GM23338 (cell line): ENCODE results near the gene IGF2R. TPM values are rescaled to one million over a fixed set of nuclear protein-coding genes. Genes with fewer than 3 reads are reported as not detected.

ENCODE experiments used
- ATAC-seq: fragments of 200-7000 bp; cut with Tn5 transposase; 3 replicates; pipeline ENCODE4 v1.9.1; 2020
- DNase-seq: peaks from one replicate; pipeline ENCODE4 v3.0.0-alpha.2; 2015; ENCODE audit warnings: low spot score
- H2AFZ ChIP-seq: fragments of 200-600 bp; sonication (generic); 2 replicates; pipeline ENCODE4 v1.8.0; 2016; ENCODE audit warnings: antibody characterized with exemption, mild to moderate bottlenecking, moderate library complexity
- H3F3A ChIP-seq: fragments of 200-600 bp; sonication (generic); replicated peaks from 2 replicates; pipeline ENCODE4 v1.8.0; 2017; ENCODE audit warnings: antibody characterized with exemption, mixed run types, low read depth
- H3K27ac ChIP-seq: fragments of 200-600 bp; sonication (generic); 2 replicates; pipeline ENCODE4 v1.6.1; 2016; ENCODE audit warnings: low read depth
- H3K27me3 ChIP-seq: fragments of 200-600 bp; sonication (generic); 2 replicates; pipeline ENCODE4 v1.8.0; 2016; ENCODE audit warnings: mild to moderate bottlenecking, mixed run types, moderate library complexity; ENCODE audit not compliant: insufficient read depth
- H3K36me3 ChIP-seq: fragments of 200-600 bp; sonication (generic); 2 replicates; pipeline ENCODE4 v1.8.0; 2016; ENCODE audit warnings: mild to moderate bottlenecking; ENCODE audit not compliant: insufficient read depth
- H3K4me1 ChIP-seq: fragments of 200-600 bp; sonication (generic); 2 replicates; pipeline ENCODE4 v1.8.0; 2016; ENCODE audit warnings: mild to moderate bottlenecking, moderate library complexity; ENCODE audit not compliant: insufficient read depth
- H3K4me2 ChIP-seq: fragments of 200-600 bp; sonication (generic); 2 replicates; pipeline ENCODE4 v1.7.1; 2017; ENCODE audit warnings: mixed run types
- H3K4me3 ChIP-seq: fragments of 200-600 bp; sonication (generic); 2 replicates; pipeline ENCODE4 v1.6.1; 2016; ENCODE audit warnings: mixed run types
- H3K79me2 ChIP-seq: fragments of 200-600 bp; sonication (generic); replicated peaks from 2 replicates; pipeline ENCODE4 v1.8.0; 2017; ENCODE audit warnings: mild to moderate bottlenecking; ENCODE audit not compliant: insufficient read depth
- H3K9me2 ChIP-seq: fragments of 200-600 bp; sonication (generic); 2 replicates; pipeline ENCODE4 v1.8.0; 2017; ENCODE audit not compliant: insufficient read depth
- H4K20me1 ChIP-seq: fragments of 200-600 bp; sonication (generic); replicated peaks from 2 replicates; pipeline ENCODE4 v1.8.0; 2017; ENCODE audit warnings: mild to moderate bottlenecking; ENCODE audit not compliant: insufficient read depth
- H3K27ac Mint-ChIP-seq: 2 replicates; pipeline ENCODE4 v1.8.0; 2020; ENCODE audit warnings: inconsistent platforms, mild to moderate bottlenecking, moderate library complexity, mixed read lengths
- H3K27me3 Mint-ChIP-seq: 3 replicates; pipeline ENCODE4 v1.8.0; 2022; ENCODE audit warnings: low read depth, mild to moderate bottlenecking, moderate library complexity, mixed read lengths, inconsistent platforms; ENCODE audit not compliant: insufficient read depth, poor library complexity
- H3K36me3 Mint-ChIP-seq: 3 replicates; pipeline ENCODE4 v1.8.0; 2021; ENCODE audit warnings: low read depth, mild to moderate bottlenecking, inconsistent platforms, moderate library complexity, mixed read lengths
- H3K4me1 Mint-ChIP-seq: 3 replicates; pipeline ENCODE4 v1.8.0; 2020; ENCODE audit warnings: mild to moderate bottlenecking, inconsistent platforms, mixed read lengths
- H3K4me3 Mint-ChIP-seq: 3 replicates; pipeline ENCODE4 v1.8.0; 2021; ENCODE audit warnings: moderate library complexity, mild to moderate bottlenecking, inconsistent platforms, mixed read lengths
- H3K9me3 Mint-ChIP-seq: 3 replicates; pipeline ENCODE4 v1.8.0; 2020; ENCODE audit warnings: moderate library complexity, mild to moderate bottlenecking, inconsistent platforms, mixed read lengths
- EZH2phosphoT487 ChIP-seq: fragments of 200-600 bp; sonication (generic); IDR thresholded peaks from one replicate; pipeline ENCODE4 v1.8.1; 2018; ENCODE audit warnings: antibody characterized with exemption; ENCODE audit not compliant: unreplicated experiment
- NANOG ChIP-seq: IDR thresholded peaks from 2 replicates; pipeline ENCODE4 v1.6.1; 2016; ENCODE audit warnings: antibody characterized with exemption, borderline replicate concordance
- POLR2AphosphoS5 ChIP-seq: IDR thresholded peaks from 2 replicates; pipeline ENCODE4 v1.6.1; 2016; ENCODE audit warnings: antibody characterized with exemption, low read depth
- STAT1 ChIP-seq: IDR thresholded peaks from one replicate; pipeline ENCODE4 v1.6.1; 2016; ENCODE audit warnings: antibody characterized with exemption; ENCODE audit not compliant: unreplicated experiment
- ZNF462 ChIP-seq: fragments of 250-450 bp; sonication (Bioruptor Pico); IDR thresholded peaks from 2 replicates; pipeline ENCODE4 v1.5.0; 2020; ENCODE audit warnings: mild to moderate bottlenecking, moderate library complexity
- polyA plus RNA-seq: library from polyadenylated mRNA; unstranded; fragments of >200 nt; fragmentation: Nextera tagmentation; extraction: Ambion mirVana; gene quantifications from 2 replicates; pipeline ENCODE4 v1.2.1, GENCODE V29; 2016
- total RNA-seq: library from RNA; depleted of rRNA; stranded (reverse); fragments of >200 nt; shearing (Covaris generic); gene quantifications from 2 replicates; pipeline ENCODE4 v1.2.3, GENCODE V29; 2014

IGF2R gene
- total and polyA plus RNA-seq, 2 experiments from 2014 or later = 12.5 to 76.4 TPM

- DNase-seq (peak; percentile 54), ATAC-seq (peak; percentile 59; the same call in 2 of the 3 replicates)
- no peak overlapping the region for H3K4me3 ChIP-seq
- H3K9me2 ChIP-seq = no peaks in the 10 kb centered on the region
- H3K4me2 ChIP-seq = peak overlapping the region; percentile 27; the same call in 1 of the 2 replicates
- peaks cover 4% of the 10 kb centered on the region; the same call in 1 of the 2 replicates for H3K36me3 ChIP-seq
- no peaks in the 10 kb centered on the region for H4K20me1 ChIP-seq
- no peak overlapping the region for H2AFZ ChIP-seq
- no peak overlapping the region for H3K27ac ChIP-seq
- peaks cover 9% of the 10 kb centered on the region; the same call in 2 of the 3 replicates for H3K36me3 Mint-ChIP-seq
- H3K27me3 Mint-ChIP-seq = peaks cover 2% of the 10 kb centered on the region
- peaks cover 29% of the 10 kb centered on the region for H3K9me3 Mint-ChIP-seq
- no peaks in the 10 kb centered on the region for H3K4me1 ChIP-seq
- no peaks in the 10 kb centered on the region for H3F3A ChIP-seq
- H3K27me3 ChIP-seq = no peaks in the 10 kb centered on the region
- H3K27ac Mint-ChIP-seq = no peak overlapping the region
- peaks cover 22% of the 10 kb centered on the region for H3K4me1 Mint-ChIP-seq
- H3K79me2 ChIP-seq = no peaks in the 10 kb centered on the region
- TF ChIP-seq POLR2AphosphoS5 (no peak), NANOG (peak; percentile 22; the same call in 1 of the 2 replicates)
- no peak overlapping the region for H3K4me3 Mint-ChIP-seq
Measured at GRCh38 chr6:159946912-159947311, 22.0 kb upstream of the IGF2R start.

- no peaks in the 10 kb centered on the region for H3F3A ChIP-seq
- Mint-ChIP-seq H3K4me3 (no peak overlapping the region), H3K36me3 (peaks cover 9% of the 10 kb centered on the region; the same call in 2 of the 3 replicates), H3K27ac (no peak overlapping the region), H3K4me1 (peaks cover 31% of the 10 kb centered on the region), H3K27me3 (peaks cover 3% of the 10 kb centered on the region), H3K9me3 (peaks cover 23% of the 10 kb centered on the region)
- no peaks in the 10 kb centered on the region for H3K79me2 ChIP-seq
- H4K20me1 ChIP-seq = no peaks in the 10 kb centered on the region
- no peak overlapping the region for H2AFZ ChIP-seq
- peaks cover 4% of the 10 kb centered on the region; the same call in 1 of the 2 replicates for H3K36me3 ChIP-seq
- H3K27ac ChIP-seq = no peak overlapping the region
- no peaks in the 10 kb centered on the region for H3K4me1 ChIP-seq
- H3K27me3 ChIP-seq = no peaks in the 10 kb centered on the region
- no peak overlapping the region for H3K4me3 ChIP-seq
- TF ChIP-seq ZNF462 (CRISPR knock-in tag) (no peak), EZH2phosphoT487 (no peak), STAT1 (no peak), NANOG (no peak)
- no peaks in the 10 kb centered on the region for H3K9me2 ChIP-seq
- H3K4me2 ChIP-seq = no peak overlapping the region
- ATAC-seq = no peak
- no peak for DNase-seq
Measured at GRCh38 chr6:159948199-159948598, 20.7 kb upstream of the IGF2R start.
